IPS DF 6.9 (cell line): ENCODE measurements around the gene HMGB1.
A peak's percentile ranks its signal among the peaks of the same experiment; 100 is the strongest.
"Not testable (repeated sequence)": the region's sequence is repeated elsewhere in the genome, so short reads cannot be mapped to it uniquely, and the experiment has no call there.

Source experiments
- DNase-seq: peaks from one replicate; pipeline ENCODE4 v3.0.0-alpha.2; 2013; ENCODE audit warnings: low read depth, low spot score
- H3K27ac ChIP-seq: one replicate; pipeline ENCODE4 v1.5.1; 2013; ENCODE audit warnings: low read length, control low read depth
- H3K27me3 ChIP-seq: 2 replicates; pipeline ENCODE4 v1.6.1; 2013; ENCODE audit warnings: mild to moderate bottlenecking, low read length; ENCODE audit not compliant: control insufficient read depth, insufficient read depth
- H3K36me3 ChIP-seq: 2 replicates; pipeline ENCODE4 v1.6.1; 2013; ENCODE audit warnings: low read length; ENCODE audit not compliant: control insufficient read depth, insufficient read depth
- H3K4me1 ChIP-seq: 2 replicates; pipeline ENCODE4 v1.6.1; 2013; ENCODE audit warnings: low read length; ENCODE audit not compliant: control insufficient read depth, insufficient read depth
- H3K4me3 ChIP-seq: 2 replicates; pipeline ENCODE4 v1.5.1; 2013; ENCODE audit warnings: mild to moderate bottlenecking, low read length
- H3K9me3 ChIP-seq: 2 replicates; pipeline ENCODE4 v1.6.1; 2013; ENCODE audit warnings: low read length, inconsistent platforms; ENCODE audit not compliant: control insufficient read depth, insufficient read depth
- WGBS: extraction: QIAGEN DNeasy Blood & Tissue Kit; methylation state at CpG from one replicate; pipeline ENCODE4 v1.1.7; 2013; ENCODE audit warnings: mixed read lengths, missing lambda C conversion rate; ENCODE audit not compliant: insufficient read length, insufficient coverage; 5-methylcytosine and 5-hydroxymethylcytosine counted together

The HMGB1 gene

DNA sequence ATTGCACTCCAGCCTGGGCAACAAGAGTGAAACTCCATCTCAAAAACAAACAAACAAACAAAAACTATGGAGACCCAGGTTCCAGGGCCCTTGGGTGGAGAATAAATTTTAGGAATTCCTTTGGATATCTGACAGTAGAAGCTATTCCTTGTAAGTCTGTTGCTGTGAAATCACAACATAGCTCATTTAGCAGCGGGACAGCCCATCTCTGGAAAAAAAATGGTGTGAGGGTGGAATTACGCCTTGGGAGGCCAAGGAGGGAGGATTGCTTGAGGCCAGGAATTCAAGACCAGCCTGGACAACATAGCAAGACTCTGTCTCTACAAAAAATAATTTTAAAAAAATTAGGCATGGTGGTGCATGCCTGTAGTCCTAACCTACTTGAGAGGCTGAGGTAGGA lies 15.7 kb downstream of the HMGB1 start:
- no peak for DNase-seq
- Histone ChIP-seq H3K4me1 (0 out of 2 replicates have a peak, but pooled peaks cover 2% of the 10 kb centered on the region), H3K9me3 (no peaks in the 10 kb centered on the region), H3K27ac (no peak overlapping the region), H3K4me3 (no peak overlapping the region), H3K27me3 (no peaks in the 10 kb centered on the region), H3K36me3 (no peaks in the 10 kb centered on the region)
- WGBS: no CpG with 5 or more reads among the region's 2 CpGs

DNA sequence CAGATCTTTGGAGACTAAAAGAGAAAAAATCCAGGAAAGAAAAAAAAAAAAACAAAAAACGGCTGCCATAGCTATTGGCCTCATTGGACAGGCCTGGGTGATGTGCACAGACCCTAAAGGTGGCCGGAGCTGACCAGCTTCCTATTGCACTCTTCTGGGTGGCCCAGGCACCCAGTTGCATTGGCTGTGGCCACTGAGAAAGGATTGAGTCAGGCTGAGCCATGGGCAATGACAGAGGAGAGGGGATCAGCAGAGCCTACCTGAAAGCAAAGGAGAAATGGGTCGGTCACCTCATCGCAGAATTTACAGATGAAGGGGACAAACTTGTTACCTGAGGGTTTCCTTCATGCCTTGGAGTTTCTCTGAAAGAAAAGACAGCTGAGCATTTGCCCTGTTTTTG lies 17.3 kb downstream of the HMGB1 start:
- Histone ChIP-seq H3K4me1 (peaks cover 3% of the 10 kb centered on the region; the same call in 1 of the 2 replicates), H3K27me3 (no peaks in the 10 kb centered on the region), H3K36me3 (no peaks in the 10 kb centered on the region), H3K27ac (no peak overlapping the region), H3K9me3 (no peaks in the 10 kb centered on the region), H3K4me3 (no peak overlapping the region)
- no peak for DNase-seq
- no CpG with 5 or more reads among the region's 4 CpGs for WGBS

DNA sequence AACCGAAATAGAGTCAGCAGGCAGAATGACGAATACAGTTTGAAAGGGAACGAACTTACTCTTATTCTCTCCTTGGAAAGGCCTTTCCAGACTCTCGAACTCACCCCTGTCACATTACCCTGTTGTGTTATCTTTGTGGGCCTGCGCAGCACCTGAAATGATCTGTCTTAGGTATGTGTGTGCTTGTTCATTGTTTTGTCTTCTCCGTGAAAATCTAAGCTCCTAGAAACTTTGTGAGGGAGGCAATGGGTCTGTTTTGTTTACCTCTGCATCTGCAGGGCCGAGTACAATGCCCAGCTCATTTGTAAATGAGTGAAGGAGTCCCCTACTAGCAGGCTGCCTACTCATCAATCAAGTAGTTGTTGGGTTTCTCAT lies 19.6 kb downstream of the HMGB1 start:
- no peak for DNase-seq
- H3K36me3 ChIP-seq: no peaks in the 10 kb centered on the region
- H3K4me3 ChIP-seq: peak overlapping the region; percentile 16; the same call in 1 of the 2 replicates
- peaks cover 3% of the 10 kb centered on the region; the same call in 1 of the 2 replicates for H3K4me1 ChIP-seq
- WGBS: no CpG with 5 or more reads among the region's 7 CpGs
- H3K9me3 ChIP-seq: no peaks in the 10 kb centered on the region
- no peaks in the 10 kb centered on the region for H3K27me3 ChIP-seq
- no peak overlapping the region for H3K27ac ChIP-seq

DNA sequence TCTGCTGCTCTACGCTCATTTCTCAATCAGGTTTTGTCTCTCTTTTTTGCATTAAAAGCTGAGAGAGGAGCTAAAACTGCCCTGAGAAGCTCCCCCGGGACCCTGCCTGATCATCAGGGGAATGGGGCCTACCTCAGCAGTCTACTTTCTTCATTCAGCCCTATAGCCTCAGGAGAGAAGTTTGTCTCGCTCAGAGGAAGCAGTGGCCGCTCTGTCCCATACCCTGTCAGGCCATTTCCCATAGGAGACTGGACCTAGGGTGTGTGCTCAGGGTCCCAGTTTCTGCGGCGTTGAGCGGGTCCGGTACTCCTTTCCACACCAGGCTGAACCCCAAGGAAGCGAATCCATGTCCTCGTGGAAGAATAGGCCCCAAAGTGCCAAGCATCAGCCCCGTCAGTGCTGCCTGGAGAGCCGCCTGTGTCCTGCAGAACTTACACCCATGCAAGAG lies 21.8 kb downstream of the HMGB1 start:
- H3K9me3 ChIP-seq: no peaks in the 10 kb centered on the region
- H3K27ac ChIP-seq: no peak overlapping the region
- WGBS: no CpG with 5 or more reads among the region's 12 CpGs
- peaks cover 3% of the 10 kb centered on the region; the same call in 1 of the 2 replicates for H3K4me1 ChIP-seq
- H3K27me3 ChIP-seq: no peaks in the 10 kb centered on the region
- H3K36me3 ChIP-seq: no peaks in the 10 kb centered on the region
- DNase-seq: no peak
- no peak overlapping the region for H3K4me3 ChIP-seq

DNA sequence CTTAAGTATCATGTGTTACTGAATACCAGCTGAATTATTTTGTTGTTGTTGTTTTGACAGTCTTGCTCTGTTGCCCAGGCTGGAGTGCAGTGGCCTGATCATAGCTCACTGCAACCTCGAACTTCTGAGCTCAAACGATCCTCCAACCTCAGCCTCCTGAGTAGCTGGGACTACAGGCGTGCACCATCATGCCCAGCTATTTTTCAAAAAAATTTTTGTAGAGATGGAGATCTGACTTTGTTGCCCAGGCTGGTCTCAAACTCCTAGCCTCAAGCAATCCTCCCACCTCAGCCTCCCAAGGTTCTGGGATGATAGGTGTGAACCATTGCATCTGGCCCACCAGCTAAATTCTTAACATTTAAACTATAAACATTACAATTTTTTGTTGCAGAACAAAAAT lies 22.2 kb downstream of the HMGB1 start:
- not testable (repeated sequence) for DNase-seq, H3K27ac ChIP-seq, H3K36me3 ChIP-seq, H3K4me3 ChIP-seq, H3K4me1 ChIP-seq, H3K27me3 ChIP-seq, H3K9me3 ChIP-seq
- WGBS: no CpG with 5 or more reads among the region's 3 CpGs

DNA sequence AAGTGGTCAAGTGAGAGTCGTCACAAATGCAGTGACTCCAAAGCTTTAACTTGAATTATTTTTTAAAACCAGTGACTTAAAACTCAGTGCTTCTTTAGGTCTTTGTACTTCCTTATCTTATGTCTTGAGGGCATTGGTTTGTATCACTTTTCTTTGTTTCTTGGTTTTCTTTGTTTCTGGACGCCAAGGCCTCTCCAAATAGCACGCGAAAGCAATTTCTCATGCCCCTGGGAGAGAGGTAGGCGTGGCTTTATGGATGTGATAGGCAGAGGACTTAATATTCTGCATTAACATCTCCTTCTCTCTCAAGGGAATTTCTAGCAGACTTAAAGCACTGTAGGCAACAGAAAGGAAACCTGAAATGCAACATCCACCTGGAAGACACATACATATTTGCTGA lies 22.8 kb downstream of the HMGB1 start:
- Histone ChIP-seq H3K36me3 (no peaks in the 10 kb centered on the region), H3K4me3 (no peak overlapping the region), H3K4me1 (peaks cover 3% of the 10 kb centered on the region; the same call in 1 of the 2 replicates), H3K27ac (no peak overlapping the region), H3K27me3 (no peaks in the 10 kb centered on the region), H3K9me3 (no peaks in the 10 kb centered on the region)
- WGBS: no CpG with 5 or more reads among the region's 5 CpGs
- no peak for DNase-seq

DNA sequence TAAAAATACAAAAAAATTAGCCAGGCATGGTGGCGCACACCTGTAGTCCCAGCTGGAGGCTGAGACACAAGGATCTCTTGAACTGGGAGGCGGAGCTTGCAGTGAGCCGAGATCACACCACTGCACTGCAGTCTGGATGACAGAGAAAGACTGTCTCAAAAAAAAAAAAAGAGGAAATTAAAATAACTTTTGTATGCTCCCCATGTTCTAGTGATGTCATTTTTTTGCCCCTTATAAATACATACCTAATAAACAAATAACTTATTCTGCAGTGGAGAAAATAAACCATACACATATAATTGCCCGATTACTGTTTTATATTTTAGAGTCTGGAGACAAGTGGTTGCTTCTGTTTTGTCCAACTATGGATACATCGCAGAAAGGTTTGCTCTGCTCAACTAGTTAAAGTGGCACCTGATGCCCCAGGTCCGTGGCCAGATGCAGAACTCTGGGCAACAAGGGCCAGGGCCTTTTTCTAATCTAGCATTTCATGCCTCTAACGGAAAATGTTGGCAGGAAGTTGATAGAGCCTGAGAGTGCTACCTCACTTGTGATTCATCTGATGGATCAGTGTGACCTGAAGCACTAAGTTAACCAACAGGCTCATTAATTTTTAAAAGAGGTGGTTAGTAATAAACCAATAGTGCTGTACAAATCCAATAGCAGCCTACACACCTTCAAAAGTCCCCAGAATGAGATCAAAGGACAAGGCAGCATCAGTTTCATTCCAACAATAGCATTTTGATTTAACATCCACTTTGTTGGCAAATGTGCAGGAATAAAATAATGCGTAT lies 24.6 kb downstream of the HMGB1 start:
- Histone ChIP-seq H3K9me3 (no peaks in the 10 kb centered on the region), H3K27me3 (no peaks in the 10 kb centered on the region), H3K36me3 (no peaks in the 10 kb centered on the region), H3K27ac (no peak overlapping the region), H3K4me1 (peaks cover 3% of the 10 kb centered on the region; the same call in 1 of the 2 replicates), H3K4me3 (no peak overlapping the region)
- no peak for DNase-seq
- WGBS: no CpG with 5 or more reads among the region's 8 CpGs

DNA sequence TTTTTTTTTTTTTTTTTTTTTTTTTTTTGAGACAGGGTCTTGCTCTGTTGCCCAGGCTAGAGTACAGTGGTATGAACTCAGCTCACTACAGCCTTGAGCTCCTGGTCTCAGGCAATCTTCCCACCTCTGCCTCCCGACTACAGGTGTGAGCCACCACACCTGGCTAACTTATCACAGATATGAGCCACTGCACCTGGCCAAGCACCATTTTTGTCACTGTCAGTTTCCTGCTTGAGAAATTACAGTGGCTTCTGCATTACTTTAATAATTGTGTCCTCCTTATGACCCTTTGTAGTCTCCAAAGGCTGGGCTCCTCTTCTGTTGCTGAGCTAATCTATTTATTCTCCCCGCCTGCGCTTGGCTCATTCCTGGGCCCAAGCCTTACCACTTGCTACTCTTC lies 27.4 kb downstream of the HMGB1 start:
- no peaks in the 10 kb centered on the region for H3K4me1 ChIP-seq
- no peak overlapping the region for H3K4me3 ChIP-seq
- H3K36me3 ChIP-seq: no peaks in the 10 kb centered on the region
- no peak for DNase-seq
- H3K27me3 ChIP-seq: no peaks in the 10 kb centered on the region
- H3K27ac ChIP-seq: no peak overlapping the region
- H3K9me3 ChIP-seq: no peaks in the 10 kb centered on the region
- WGBS: no CpG with 5 or more reads among the region's 3 CpGs

DNA sequence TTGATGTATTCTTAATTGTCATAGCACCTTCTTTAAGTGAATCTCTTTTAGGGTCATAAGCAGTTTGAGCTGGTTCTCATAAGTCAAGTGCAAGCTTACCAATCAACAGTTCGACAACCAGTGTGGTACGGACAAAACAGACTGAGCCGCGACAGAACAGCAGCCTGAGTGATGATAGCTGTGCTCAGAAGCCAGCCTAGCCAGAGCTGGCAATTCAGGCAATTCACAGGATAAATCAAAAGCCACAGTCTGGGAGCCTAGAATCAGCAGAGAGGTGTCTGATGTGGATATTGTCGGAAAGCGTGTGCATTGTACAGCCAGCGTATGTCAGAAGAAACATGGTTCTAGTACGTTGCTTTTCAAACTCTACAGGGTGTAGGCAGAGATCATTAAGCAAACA lies 28.6 kb downstream of the HMGB1 start:
- H3K27me3 ChIP-seq: no peaks in the 10 kb centered on the region
- DNase-seq: no peak
- H3K36me3 ChIP-seq: no peaks in the 10 kb centered on the region
- no CpG with 5 or more reads among the region's 8 CpGs for WGBS
- H3K4me3 ChIP-seq: no peak overlapping the region
- no peak overlapping the region for H3K27ac ChIP-seq
- no peaks in the 10 kb centered on the region for H3K4me1 ChIP-seq
- no peaks in the 10 kb centered on the region for H3K9me3 ChIP-seq

DNA sequence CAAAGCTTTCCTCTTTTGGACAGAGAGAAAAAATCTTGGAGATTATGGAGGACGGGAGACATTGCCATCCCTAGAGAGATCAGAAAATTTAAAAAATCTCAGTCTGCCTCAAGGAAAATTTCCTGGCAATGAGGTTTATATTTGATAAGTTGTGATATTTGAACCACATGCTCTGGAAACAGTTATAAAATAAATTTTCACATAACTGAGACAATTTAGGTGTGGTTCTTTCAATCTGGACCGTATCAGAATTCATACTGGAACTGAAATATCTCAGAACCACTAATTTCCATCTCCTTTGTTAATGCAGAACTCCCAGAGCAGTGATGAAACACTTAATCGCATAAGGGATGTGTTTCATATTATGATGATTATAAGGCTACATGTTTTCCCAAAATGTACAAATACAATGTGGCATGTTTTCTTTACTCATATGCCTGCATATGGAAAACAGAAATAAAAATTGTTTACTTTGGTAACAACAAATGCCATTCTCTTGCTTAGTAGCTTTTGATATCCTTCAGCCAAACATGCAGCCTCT lies 29.8 kb downstream of the HMGB1 start:
- no CpG with 5 or more reads among the region's 3 CpGs for WGBS
- no peak for DNase-seq

More for the DNA sequence above, 29.8 kb downstream of the HMGB1 start:
- Histone ChIP-seq H3K27ac (no peak overlapping the region), H3K27me3 (no peaks in the 10 kb centered on the region), H3K36me3 (no peaks in the 10 kb centered on the region), H3K4me1 (no peaks in the 10 kb centered on the region), H3K9me3 (no peaks in the 10 kb centered on the region), H3K4me3 (no peak overlapping the region)
